ENCODE measurements around the gene CPE. TPM values are rescaled to one million over a fixed set of nuclear protein-coding genes. Genes with fewer than 3 reads are reported as not detected.

The CPE gene
- total and polyA plus RNA-seq, 2 of the 4 experiments (the other 2 are of a cell fraction): 3.6 to 13.5 TPM

GRCh38 chr4:165332502-165332901 lies 46.3 kb upstream of the CPE start:
- in situ Hi-C loops (cut with MboI; ENCODE audit: low sequenced_read_pairs) (loop anchor here (25.0 kb wide), 1 partner anchor 120 kb away; the partner anchor contains the start of gene KLHL2), dilution Hi-C loops (cut with HindIII; ENCODE audit: low sequenced_read_pairs, unreplicated experiment) (no loop called here), intact Hi-C loops (cut with micrococcal nuclease) (no loop called here)
- no peaks in the 10 kb centered on the region for H3K27me3 ChIP-seq (ENCODE audit: control insufficient read depth, insufficient read depth, low read length)
- H3K56ac ChIP-seq (ENCODE audit: extremely low read depth, insufficient read depth, low read length): no peak overlapping the region
- ChIA-PET CTCF (interaction anchor here (1.4 kb wide), 1 partner anchor 201 kb away, joined by 4 read pairs; no protein-coding TSS in a partner anchor), POLR2A (ENCODE audit: unreplicated experiment) (no interaction called here)
- WGBS, 2 experiments (ENCODE audit: extremely low coverage in 2 of 2, insufficient read length in 1 of 2): no CpG with 5 or more reads among the region's 1 CpG
- no peak overlapping the region for H2AK5ac ChIP-seq (ENCODE audit: low read depth, low read length)
- no peak overlapping the region for H2BK20ac ChIP-seq (ENCODE audit: low read depth, low read length)
- H3K9me1 ChIP-seq (ENCODE audit: insufficient read depth, low read length): no peaks in the 10 kb centered on the region
- H3K79me1 ChIP-seq (ENCODE audit: low read depth in 1 of 2, low read length in 2 of 2): peaks cover 10 to 26% of the 10 kb centered on the region in 2 experiments
- no peak overlapping the region for H3K9ac ChIP-seq (ENCODE audit: low read depth, low read length)
- H3K4me2 ChIP-seq (ENCODE audit: low read depth, low read length): peak overlapping the region; percentile 37; the same call in 1 of the 2 replicates
- H3K18ac ChIP-seq (ENCODE audit: low read depth, low read length): no peak overlapping the region
- DNase-seq (no peak), ATAC-seq (ENCODE audit: low read depth) (no peak)
- no peak overlapping the region for H2AFZ ChIP-seq (replicated peaks; ENCODE audit: low read length, poor library complexity)
- H2BK120ac ChIP-seq (ENCODE audit: low read depth, low read length): no peak overlapping the region
- no peak overlapping the region for H2AK9ac ChIP-seq (replicated peaks; ENCODE audit: low read depth, low read length, poor library complexity)
- no peaks in the 10 kb centered on the region for H3K4me1 ChIP-seq (ENCODE audit: control insufficient read depth, insufficient read depth, low read length)
- H4K91ac ChIP-seq (ENCODE audit: insufficient read depth, low read depth, low read length): no peak overlapping the region
- H4K5ac ChIP-seq (ENCODE audit: low read depth, low read length): no peak overlapping the region
- H3K27ac ChIP-seq (ENCODE audit: insufficient read depth, low read length): no peak overlapping the region
- no TSS peak for BruUV-seq (replicated peaks)
- no peak overlapping the region for H2BK5ac ChIP-seq (ENCODE audit: low read depth, low read length, poor library complexity, severe bottlenecking)
- no peak overlapping the region for H2BK15ac ChIP-seq (ENCODE audit: low read depth, low read length)
- no peak overlapping the region for H3K14ac ChIP-seq (replicated peaks; ENCODE audit: low read depth, low read length)
- no peaks in the 10 kb centered on the region for H3K9me3 ChIP-seq (ENCODE audit: control insufficient read depth, insufficient read depth, low read length)
- H3K4ac ChIP-seq (ENCODE audit: low read depth, low read length): no peak overlapping the region
- TF ChIP-seq FOS (IDR thresholded peaks at IDR 0.05; ENCODE audit: low read depth, low read length) (no peak), RFX5 (IDR thresholded peaks at IDR 0.05; ENCODE audit: low read depth, low read length) (no peak), SMC3 (IDR thresholded peaks at IDR 0.05; ENCODE audit: low read depth, low read length) (no peak), RCOR1 (IDR thresholded peaks at IDR 0.05; ENCODE audit: insufficient replicate concordance, low read length) (no peak), MXI1 (IDR thresholded peaks at IDR 0.05; ENCODE audit: borderline replicate concordance, low read depth, low read length) (no peak), ELK1 (IDR thresholded peaks at IDR 0.05; ENCODE audit: borderline replicate concordance, low read depth, low read length) (no peak), CTCF (conservative IDR thresholded peaks at IDR 0.05; ENCODE audit: low read depth, low read length) (no peak), NFE2L2 (IDR thresholded peaks at IDR 0.05; ENCODE audit: low read depth, low read length) (no peak), RAD21 (IDR thresholded peaks at IDR 0.05; ENCODE audit: low read length) (no peak), POLR2A (IDR thresholded peaks at IDR 0.05; ENCODE audit: low read depth, low read length) (no peak), USF2 (IDR thresholded peaks at IDR 0.05; ENCODE audit: low read depth, low read length) (no peak), CEBPB (IDR thresholded peaks at IDR 0.05; ENCODE audit: low read depth, low read length) (no peak)
- H4K8ac ChIP-seq (ENCODE audit: low read depth in 2 of 2, low read length in 2 of 2): no peak overlapping the region
- no peak overlapping the region for H3K4me3 ChIP-seq (ENCODE audit: insufficient read depth, low read depth, low read length)
- no peaks in the 10 kb centered on the region for H3K36me3 ChIP-seq (ENCODE audit: control insufficient read depth, insufficient read depth, low read length)
- H4K20me1 ChIP-seq (ENCODE audit: insufficient read depth, low read length): no peaks in the 10 kb centered on the region
- H3K23ac ChIP-seq (ENCODE audit: low read depth, low read length): no peak overlapping the region
